Progenitor cell of endocrine pancreas (in vitro differentiated cells): ENCODE data around the gene EED. TPM values are rescaled to one million over a fixed set of nuclear protein-coding genes. Genes with fewer than 3 reads are reported as not detected.

Source experiments
- DNase-seq: peaks from one replicate; pipeline ENCODE4 v3.0.0; 2021; ENCODE audit warnings: low spot score; ENCODE audit not compliant: unreplicated experiment
- H3K27ac Mint-ChIP-seq: 2 replicates; pipeline ENCODE4 v1.8.0; 2021; ENCODE audit warnings: mild to moderate bottlenecking, moderate library complexity, mixed read lengths
- H3K27me3 Mint-ChIP-seq: 2 replicates; pipeline ENCODE4 v1.8.0; 2021; ENCODE audit warnings: mixed read lengths
- H3K36me3 Mint-ChIP-seq: 2 replicates; pipeline ENCODE4 v1.8.0; 2022; ENCODE audit warnings: mixed read lengths; ENCODE audit not compliant: insufficient read depth
- H3K4me1 Mint-ChIP-seq: 2 replicates; pipeline ENCODE4 v1.8.0; 2021; ENCODE audit warnings: low read depth, mixed read lengths
- H3K4me3 Mint-ChIP-seq: 2 replicates; pipeline ENCODE4 v1.8.0; 2021; ENCODE audit warnings: low read depth, mild to moderate bottlenecking, moderate library complexity, mixed read lengths
- H3K9me3 Mint-ChIP-seq: 2 replicates; pipeline ENCODE4 v1.8.0; 2021; ENCODE audit warnings: low read depth, mixed read lengths
- total RNA-seq: library from RNA; stranded (reverse); gene quantifications from 2 replicates; pipeline ENCODE4 v1.2.1, GENCODE V29; 2021
- TF ChIP-seq, protein P1 (sequence below): fragments of 200-600 bp; sonication (generic); IDR thresholded peaks from one replicate; pipeline ENCODE4 v1.5.0; 2021; ENCODE audit warnings: antibody characterized with exemption, mild to moderate bottlenecking; ENCODE audit not compliant: unreplicated experiment

EED gene
- total RNA-seq, 1 donor from 2014 or later = 34.6 TPM

DNA sequence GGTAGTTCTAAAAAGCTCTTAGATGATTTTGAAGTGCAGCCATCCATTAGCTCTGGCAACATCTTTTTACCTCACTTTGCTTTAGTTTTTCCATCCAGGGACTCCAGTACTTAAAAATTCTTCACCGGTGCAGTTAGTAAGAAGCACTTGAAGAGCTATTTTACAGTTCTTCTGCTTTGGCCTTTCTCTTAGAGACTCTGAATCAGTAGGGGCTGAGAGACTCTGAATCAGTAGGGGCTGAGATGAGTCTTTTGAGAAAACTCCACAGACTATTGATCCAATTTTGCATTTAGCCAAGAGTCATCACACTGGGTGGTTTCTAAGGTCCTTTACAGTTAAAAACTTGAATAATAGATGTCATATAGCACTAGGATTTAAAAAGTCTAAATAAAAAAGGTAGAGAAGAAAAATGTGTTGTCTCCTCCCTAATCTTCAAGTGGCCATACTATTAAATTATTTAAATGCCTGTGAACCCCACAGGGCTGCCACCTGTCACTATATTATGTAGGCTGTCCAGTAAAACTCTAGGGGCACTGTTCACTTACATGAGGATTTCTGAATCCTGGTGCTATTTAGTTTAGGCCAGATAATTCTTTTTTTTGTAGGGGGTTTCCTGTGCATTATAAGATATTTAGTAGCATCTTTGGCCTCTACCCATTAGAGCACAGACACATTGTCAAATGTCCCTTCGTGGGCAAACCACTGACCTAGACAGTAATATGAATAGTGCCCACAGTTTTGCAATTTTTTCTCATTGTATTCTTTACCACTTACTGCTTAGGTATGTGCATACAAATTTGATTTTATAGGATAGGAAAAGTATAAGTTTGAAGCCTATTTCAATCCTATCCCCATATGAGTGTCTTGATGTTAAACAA is 31.2 kb downstream of the EED start:
- no peak for DNase-seq
- Mint-ChIP-seq H3K27me3 (no peaks in the 10 kb centered on the region), H3K36me3 (peaks cover 35% of the 10 kb centered on the region), H3K4me1 (peaks cover 3% of the 10 kb centered on the region), H3K4me3 (no peak overlapping the region), H3K27ac (no peak overlapping the region), H3K9me3 (no peaks in the 10 kb centered on the region)
- TF ChIP-seq, protein P1, sequence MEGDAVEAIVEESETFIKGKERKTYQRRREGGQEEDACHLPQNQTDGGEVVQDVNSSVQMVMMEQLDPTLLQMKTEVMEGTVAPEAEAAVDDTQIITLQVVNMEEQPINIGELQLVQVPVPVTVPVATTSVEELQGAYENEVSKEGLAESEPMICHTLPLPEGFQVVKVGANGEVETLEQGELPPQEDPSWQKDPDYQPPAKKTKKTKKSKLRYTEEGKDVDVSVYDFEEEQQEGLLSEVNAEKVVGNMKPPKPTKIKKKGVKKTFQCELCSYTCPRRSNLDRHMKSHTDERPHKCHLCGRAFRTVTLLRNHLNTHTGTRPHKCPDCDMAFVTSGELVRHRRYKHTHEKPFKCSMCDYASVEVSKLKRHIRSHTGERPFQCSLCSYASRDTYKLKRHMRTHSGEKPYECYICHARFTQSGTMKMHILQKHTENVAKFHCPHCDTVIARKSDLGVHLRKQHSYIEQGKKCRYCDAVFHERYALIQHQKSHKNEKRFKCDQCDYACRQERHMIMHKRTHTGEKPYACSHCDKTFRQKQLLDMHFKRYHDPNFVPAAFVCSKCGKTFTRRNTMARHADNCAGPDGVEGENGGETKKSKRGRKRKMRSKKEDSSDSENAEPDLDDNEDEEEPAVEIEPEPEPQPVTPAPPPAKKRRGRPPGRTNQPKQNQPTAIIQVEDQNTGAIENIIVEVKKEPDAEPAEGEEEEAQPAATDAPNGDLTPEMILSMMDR = no peak

DNA sequence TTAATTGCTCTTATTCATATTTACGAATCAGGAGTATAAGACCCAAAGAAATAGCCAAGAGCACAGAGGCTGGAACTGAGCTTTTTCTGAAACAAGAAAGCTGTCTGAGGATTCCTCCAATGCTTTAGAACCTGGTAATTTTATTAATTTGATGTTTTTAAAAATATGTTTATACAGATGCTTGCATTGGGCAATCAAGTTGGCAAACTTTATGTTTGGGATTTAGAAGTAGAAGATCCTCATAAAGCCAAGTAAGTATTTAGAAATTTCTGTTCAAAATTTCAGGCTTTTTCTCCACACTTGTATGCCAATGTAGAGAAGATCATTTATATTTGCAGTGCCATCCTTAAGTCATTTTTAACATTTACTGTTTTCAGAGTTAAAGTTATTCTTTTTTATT is 33.2 kb downstream of the EED start:
- DNase-seq = no peak
- H3K4me1 Mint-ChIP-seq = peaks cover 1% of the 10 kb centered on the region
- H3K27me3 Mint-ChIP-seq = no peaks in the 10 kb centered on the region
- no peak overlapping the region for H3K27ac Mint-ChIP-seq
- TF ChIP-seq, protein P1 = no peak
- no peak overlapping the region for H3K4me3 Mint-ChIP-seq
- peaks cover 33% of the 10 kb centered on the region for H3K36me3 Mint-ChIP-seq
- H3K9me3 Mint-ChIP-seq = no peaks in the 10 kb centered on the region

DNA sequence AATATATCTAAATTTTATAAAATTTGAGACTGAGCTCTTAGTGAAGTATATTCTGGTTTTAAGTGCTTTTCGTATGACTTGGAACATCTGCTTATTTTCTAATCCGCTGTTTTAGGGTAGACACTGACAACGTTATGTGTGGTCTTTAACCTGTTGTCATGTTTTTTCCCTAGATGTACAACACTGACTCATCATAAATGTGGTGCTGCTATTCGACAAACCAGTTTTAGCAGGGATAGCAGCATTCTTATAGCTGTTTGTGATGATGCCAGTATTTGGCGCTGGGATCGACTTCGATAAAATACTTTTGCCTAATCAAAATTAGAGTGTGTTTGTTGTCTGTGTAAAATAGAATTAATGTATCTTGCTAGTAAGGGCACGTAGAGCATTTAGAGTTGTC is 33.7 kb downstream of the EED start:
- peaks cover 1% of the 10 kb centered on the region for H3K4me1 Mint-ChIP-seq
- no peaks in the 10 kb centered on the region for H3K9me3 Mint-ChIP-seq
- H3K27me3 Mint-ChIP-seq = no peaks in the 10 kb centered on the region
- no peak for DNase-seq
- H3K36me3 Mint-ChIP-seq = peaks cover 33% of the 10 kb centered on the region
- TF ChIP-seq, protein P1 = no peak
- H3K4me3 Mint-ChIP-seq = no peak overlapping the region
- H3K27ac Mint-ChIP-seq = no peak overlapping the region

DNA sequence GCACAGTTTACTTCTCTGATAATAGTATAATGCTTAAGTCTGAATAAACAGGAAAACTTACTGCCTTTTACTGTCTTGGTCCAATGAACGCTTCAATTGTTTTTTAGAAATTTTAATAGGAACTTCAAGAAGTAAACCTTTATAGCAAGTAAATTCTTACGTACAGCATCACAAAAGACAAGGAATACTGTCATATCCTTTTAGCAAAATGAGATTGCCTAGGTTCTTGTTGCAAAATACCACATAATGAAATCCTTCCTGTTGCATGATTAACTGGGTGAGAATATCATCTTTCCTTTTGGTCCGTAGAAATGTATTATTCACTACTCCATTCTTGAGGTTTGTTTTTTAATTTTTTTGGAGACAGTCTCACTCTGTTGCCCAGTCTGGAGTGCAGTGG is 35.2 kb downstream of the EED start:
- Mint-ChIP-seq H3K9me3 (no peaks in the 10 kb centered on the region), H3K36me3 (peaks cover 27% of the 10 kb centered on the region)

DNA sequence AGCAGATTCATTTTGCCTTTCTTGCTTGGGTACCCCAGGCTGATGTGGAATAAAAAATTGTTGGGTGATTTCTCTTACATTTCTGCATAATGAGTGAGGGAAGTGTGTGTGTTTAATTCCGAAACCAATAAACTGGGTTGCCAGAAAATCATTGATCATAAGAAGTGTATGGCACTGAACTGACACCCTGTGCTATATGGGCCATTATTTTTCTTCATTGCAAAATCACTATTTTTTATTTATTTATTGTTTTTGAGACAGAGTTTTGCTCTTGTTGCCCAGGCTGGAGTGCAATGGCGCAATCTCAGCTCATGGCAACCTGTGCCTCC is 42.9 kb downstream of the EED start:
- no peak overlapping the region for H3K27ac Mint-ChIP-seq
- H3K4me1 Mint-ChIP-seq = no peaks in the 10 kb centered on the region
- no peaks in the 10 kb centered on the region for H3K36me3 Mint-ChIP-seq
- H3K27me3 Mint-ChIP-seq = no peaks in the 10 kb centered on the region
- TF ChIP-seq, protein P1 = no peak
- H3K9me3 Mint-ChIP-seq = no peaks in the 10 kb centered on the region
- DNase-seq = no peak
- no peak overlapping the region for H3K4me3 Mint-ChIP-seq

More for the DNA sequence above, 35.2 kb downstream of the EED start:
- Mint-ChIP-seq H3K27me3 (no peaks in the 10 kb centered on the region), H3K4me3 (no peak overlapping the region), H3K4me1 (peaks cover 1% of the 10 kb centered on the region), H3K27ac (no peak overlapping the region)
- DNase-seq = no peak
- TF ChIP-seq, protein P1 = no peak
